ENCODE data around the gene RASA3. TPM values are rescaled to one million over a fixed set of nuclear protein-coding genes. Genes with fewer than 3 reads are reported as not detected.

Gene RASA3
- polyA plus RNA-seq, 3 donors, result 9.0 to 32.6 (median 16.6) TPM

GRCh38 chr13:114079601-114080536 lies 52.6 kb downstream of the RASA3 start:
- H3K4me3 ChIP-seq (replicated peaks in 1 of 3; ENCODE audit: low read depth in 2 of 3, low read length in 3 of 3), result no peak overlapping the region
- peaks cover 0 to 3% of the 10 kb centered on the region in 2 donors for H3K9me3 ChIP-seq (replicated peaks in 1 of 2; ENCODE audit: control insufficient read depth in 1 of 2, insufficient read depth in 1 of 2, low read length in 2 of 2)
- no peak overlapping the region for H3K9ac ChIP-seq (ENCODE audit: insufficient read depth, low read length, poor library complexity, severe bottlenecking)
- Mint-ChIP-seq H3K4me3 (no peak overlapping the region), H3K36me3 (peaks cover 25 to 26% of the 10 kb centered on the region in 2 donors), H3K27ac (peak overlapping the region in 2 of 7 donors; percentile 48 to 50), H3K9me3 (peaks cover 0 to 10% (median 0%) of the 10 kb centered on the region in 7 donors), H3K4me1 (peaks cover 7% of the 10 kb centered on the region), H3K27me3 (ENCODE audit: low read depth in 3 of 3) (no peaks in the 10 kb centered on the region)
- no peaks in the 10 kb centered on the region for H3K27me3 ChIP-seq (ENCODE audit: control insufficient read depth in 2 of 2, insufficient read depth in 2 of 2, low read length in 2 of 2)
- H2AFZ ChIP-seq (ENCODE audit: insufficient read depth, low read depth, low read length, poor library complexity, severe bottlenecking), result no peak overlapping the region
- H4K20me1 ChIP-seq (ENCODE audit: insufficient read depth, low read length), result peaks cover 79% of the 10 kb centered on the region
- peaks cover 6 to 36% of the 10 kb centered on the region in 2 donors for H3K36me3 ChIP-seq (replicated peaks in 1 of 2; ENCODE audit: control insufficient read depth in 1 of 2, insufficient read depth in 2 of 2, low read length in 2 of 2)
- no peak for TF ChIP-seq CTCF (IDR thresholded peaks at IDR 0.05)
- H3K4me1 ChIP-seq (ENCODE audit: control insufficient read depth in 1 of 2, insufficient read depth in 2 of 2, low read length in 2 of 2), result no peaks in the 10 kb centered on the region
- peaks cover 79% of the 10 kb centered on the region for H3K79me2 ChIP-seq (ENCODE audit: insufficient read depth, low read length)
- H3K4me2 ChIP-seq (replicated peaks; ENCODE audit: extremely low read depth, low read length, poor library complexity, severe bottlenecking), result no peak overlapping the region
- intact Hi-C loops (cut with micrococcal nuclease), result no loop called here
- H3K27ac ChIP-seq (ENCODE audit: low read depth in 1 of 2, low read length in 2 of 2), result no peak overlapping the region
- DNase-seq, result no peak
- WGBS (ENCODE audit: insufficient coverage), result 96% methylated on average over 27 of the region's 37 CpGs

- H3K27ac Mint-ChIP-seq, result peak overlapping the region in 3 of 7 donors; percentile 15 to 84 (median 64)
- peaks cover 7% of the 10 kb centered on the region for H3K4me1 Mint-ChIP-seq
- H3K27ac ChIP-seq (ENCODE audit: low read depth in 1 of 2, low read length in 2 of 2), result peak overlapping the region in 1 of 2 donors; percentile 13
- H3K9me3 ChIP-seq (replicated peaks in 1 of 2; ENCODE audit: control insufficient read depth in 1 of 2, insufficient read depth in 1 of 2, low read length in 2 of 2), result peaks cover 0 to 3% of the 10 kb centered on the region in 2 donors
- no peak overlapping the region for H2AFZ ChIP-seq (ENCODE audit: insufficient read depth, low read depth, low read length, poor library complexity, severe bottlenecking)
- intact Hi-C loops (cut with micrococcal nuclease), result no loop called here
- H3K4me2 ChIP-seq (replicated peaks; ENCODE audit: extremely low read depth, low read length, poor library complexity, severe bottlenecking), result no peak overlapping the region
- H3K4me3 ChIP-seq (replicated peaks in 1 of 3; ENCODE audit: low read depth in 2 of 3, low read length in 3 of 3), result no peak overlapping the region
- DNase-seq, result no peak
- H3K79me2 ChIP-seq (ENCODE audit: insufficient read depth, low read length), result peaks cover 90% of the 10 kb centered on the region
- H4K20me1 ChIP-seq (ENCODE audit: insufficient read depth, low read length), result peaks cover 90% of the 10 kb centered on the region
- H3K36me3 ChIP-seq (replicated peaks in 1 of 2; ENCODE audit: control insufficient read depth in 1 of 2, insufficient read depth in 2 of 2, low read length in 2 of 2), result peaks cover 8 to 42% of the 10 kb centered on the region in 2 donors
- peaks cover 0 to 2% (median 0%) of the 10 kb centered on the region in 3 donors for H3K27me3 Mint-ChIP-seq (ENCODE audit: low read depth in 3 of 3)
- H3K9ac ChIP-seq (ENCODE audit: insufficient read depth, low read length, poor library complexity, severe bottlenecking), result no peak overlapping the region
- 91% methylated on average over 34 of the region's 38 CpGs for WGBS (ENCODE audit: insufficient coverage)
- H3K27me3 ChIP-seq (ENCODE audit: control insufficient read depth in 2 of 2, insufficient read depth in 2 of 2, low read length in 2 of 2), result no peaks in the 10 kb centered on the region
- H3K36me3 Mint-ChIP-seq, result peaks cover 31 to 34% of the 10 kb centered on the region in 2 donors
- TF ChIP-seq CTCF (IDR thresholded peaks at IDR 0.05), result no peak
- H3K4me3 Mint-ChIP-seq, result no peak overlapping the region
- peaks cover 0 to 10% (median 0%) of the 10 kb centered on the region in 7 donors for H3K9me3 Mint-ChIP-seq
- no peaks in the 10 kb centered on the region for H3K4me1 ChIP-seq (ENCODE audit: control insufficient read depth in 1 of 2, insufficient read depth in 2 of 2, low read length in 2 of 2)
Measured at GRCh38 chr13:114078461-114079451, 53.7 kb downstream of the RASA3 start.
